ENCODE data around the gene RASAL1. TPM values are rescaled to one million over a fixed set of nuclear protein-coding genes. Genes with fewer than 3 reads are reported as not detected.

RASAL1 gene
- total and polyA plus RNA-seq, 8 donors: 3.0 to 62.0 (median 23.8) TPM

DNA sequence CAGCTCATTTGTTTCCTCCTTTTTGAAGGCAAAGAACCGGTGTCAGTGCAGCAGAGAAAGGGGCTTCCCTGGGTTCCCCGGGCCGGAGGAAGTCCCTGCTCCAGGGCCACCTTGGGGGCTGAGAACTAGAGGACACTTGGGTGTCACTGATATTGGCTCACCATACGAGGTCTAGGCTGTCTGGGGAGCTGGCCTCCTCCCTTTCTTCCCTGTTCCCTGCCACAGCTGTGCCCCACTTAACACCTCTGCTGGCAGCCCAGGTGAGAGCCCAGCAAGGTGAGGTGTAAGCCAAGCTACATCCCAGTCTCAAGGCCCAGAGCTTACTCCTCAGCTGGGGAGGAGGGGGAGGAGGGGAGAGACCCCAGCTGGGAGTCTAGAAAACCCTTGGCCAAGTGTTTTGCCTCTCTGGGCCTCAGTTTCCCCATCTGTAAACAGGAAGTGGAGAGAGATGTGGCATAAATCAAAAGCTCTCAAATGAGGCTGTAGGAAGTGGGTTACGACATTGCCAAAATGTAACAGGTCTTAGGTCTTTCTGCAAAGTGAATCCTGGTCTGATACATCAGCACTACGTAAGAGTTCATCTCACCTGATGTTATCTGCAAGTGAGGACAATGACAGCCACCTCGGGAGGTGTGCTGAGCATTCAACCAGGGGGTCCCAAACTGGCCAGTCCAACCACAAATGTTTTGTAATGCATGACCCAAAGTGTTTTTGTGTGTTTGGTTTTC is 25.5 kb downstream of the RASAL1 start:
- Histone ChIP-seq H3K36me3 (peaks cover 0 to 25% (median 2%) of the 10 kb centered on the region in 4 donors), H3K9me3 (no peaks in the 10 kb centered on the region), H3K27ac (no peak overlapping the region), H3K4me1 (no peaks in the 10 kb centered on the region), H3K4me3 (no peak overlapping the region), H3K27me3 (peaks cover 0 to 39% (median 0%) of the 10 kb centered on the region in 3 donors)
- intact Hi-C loops (cut with DNase I; ENCODE audit: low total_unique reads): no loop called here
- WGBS, 5 donors: 48 to 68% (median 62%) methylated on average over 6 to 7 of the region's 7 CpGs
- TF ChIP-seq EP300 (IDR thresholded peaks at IDR 0.05) (no peak), POLR2AphosphoS5 (IDR thresholded peaks at IDR 0.05) (no peak), POLR2A (IDR thresholded peaks at IDR 0.05) (no peak)
- TF ChIP-seq, protein P1, sequence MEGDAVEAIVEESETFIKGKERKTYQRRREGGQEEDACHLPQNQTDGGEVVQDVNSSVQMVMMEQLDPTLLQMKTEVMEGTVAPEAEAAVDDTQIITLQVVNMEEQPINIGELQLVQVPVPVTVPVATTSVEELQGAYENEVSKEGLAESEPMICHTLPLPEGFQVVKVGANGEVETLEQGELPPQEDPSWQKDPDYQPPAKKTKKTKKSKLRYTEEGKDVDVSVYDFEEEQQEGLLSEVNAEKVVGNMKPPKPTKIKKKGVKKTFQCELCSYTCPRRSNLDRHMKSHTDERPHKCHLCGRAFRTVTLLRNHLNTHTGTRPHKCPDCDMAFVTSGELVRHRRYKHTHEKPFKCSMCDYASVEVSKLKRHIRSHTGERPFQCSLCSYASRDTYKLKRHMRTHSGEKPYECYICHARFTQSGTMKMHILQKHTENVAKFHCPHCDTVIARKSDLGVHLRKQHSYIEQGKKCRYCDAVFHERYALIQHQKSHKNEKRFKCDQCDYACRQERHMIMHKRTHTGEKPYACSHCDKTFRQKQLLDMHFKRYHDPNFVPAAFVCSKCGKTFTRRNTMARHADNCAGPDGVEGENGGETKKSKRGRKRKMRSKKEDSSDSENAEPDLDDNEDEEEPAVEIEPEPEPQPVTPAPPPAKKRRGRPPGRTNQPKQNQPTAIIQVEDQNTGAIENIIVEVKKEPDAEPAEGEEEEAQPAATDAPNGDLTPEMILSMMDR (IDR thresholded peaks at IDR 0.05): no peak
- no peak for DNase-seq

DNA sequence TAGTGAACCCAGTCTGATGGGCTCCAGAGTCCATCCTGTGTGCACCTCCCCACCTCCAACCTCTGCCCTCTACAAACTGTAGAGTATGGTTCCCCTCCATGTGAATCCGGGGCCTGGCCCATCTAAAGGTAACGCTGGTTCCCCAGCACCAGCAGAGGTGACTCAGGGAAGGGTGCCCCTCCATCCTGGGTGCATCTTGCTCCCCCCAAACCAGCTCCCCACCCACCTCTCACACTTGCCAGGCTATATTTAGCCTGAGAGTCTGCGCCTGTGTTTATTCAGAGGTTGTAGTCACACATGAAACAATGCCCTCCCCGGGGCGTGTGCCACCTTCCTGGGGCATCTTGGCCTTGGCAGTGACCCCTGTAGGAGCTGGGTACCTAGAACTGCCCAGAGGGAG is 26.2 kb downstream of the RASAL1 start:
- Histone ChIP-seq H3K27me3 (peaks cover 0 to 38% (median 0%) of the 10 kb centered on the region in 3 donors), H3K9me3 (no peaks in the 10 kb centered on the region), H3K4me3 (no peak overlapping the region), H3K4me1 (no peaks in the 10 kb centered on the region), H3K36me3 (peaks cover 0 to 22% (median 2%) of the 10 kb centered on the region in 4 donors), H3K27ac (no peak overlapping the region)
- no peak for TF ChIP-seq POLR2AphosphoS5 (IDR thresholded peaks at IDR 0.05)
- TF ChIP-seq, protein P1 (IDR thresholded peaks at IDR 0.05): no peak
- TF ChIP-seq EP300 (IDR thresholded peaks at IDR 0.05): no peak
- no peak for TF ChIP-seq POLR2A (IDR thresholded peaks at IDR 0.05)
- intact Hi-C loops (cut with DNase I; ENCODE audit: low total_unique reads): no loop called here
- DNase-seq: no peak
- 67 to 74% (median 72%) methylated on average over 5 of the region's 5 CpGs for WGBS, 5 donors

DNA sequence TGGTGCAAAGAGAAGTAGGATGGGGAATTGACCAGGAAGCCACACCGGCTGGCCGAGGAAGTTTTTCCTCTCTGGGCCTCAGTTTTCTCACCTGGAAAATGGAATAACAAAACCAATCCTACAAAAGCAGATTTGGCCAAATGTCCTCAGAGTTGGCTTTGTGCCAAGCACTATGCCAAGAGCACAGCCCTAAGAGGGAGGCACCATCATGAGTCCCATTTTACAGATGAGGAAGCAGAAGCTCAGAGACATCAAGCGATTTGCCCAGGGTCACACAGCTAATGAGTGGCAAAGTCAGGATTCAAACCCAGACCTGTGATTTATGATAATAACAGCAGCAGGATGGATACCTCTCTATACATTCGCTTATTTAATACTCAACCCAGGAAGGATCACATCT is 27.3 kb downstream of the RASAL1 start:
- peaks cover 0 to 43% (median 6%) of the 10 kb centered on the region in 3 donors for H3K27me3 ChIP-seq
- no peak overlapping the region for H3K4me3 ChIP-seq
- H3K27ac ChIP-seq: no peak overlapping the region
- 89 to 99% (median 96%) methylated on average over 4 of the region's 4 CpGs for WGBS, 5 donors
- H3K36me3 ChIP-seq: peaks cover 0 to 22% (median 2%) of the 10 kb centered on the region in 4 donors
- no peak for TF ChIP-seq POLR2AphosphoS5 (IDR thresholded peaks at IDR 0.05)
- TF ChIP-seq POLR2A (IDR thresholded peaks at IDR 0.05): no peak
- TF ChIP-seq EP300 (IDR thresholded peaks at IDR 0.05): no peak
- TF ChIP-seq, protein P1 (IDR thresholded peaks at IDR 0.05): no peak
- H3K9me3 ChIP-seq: no peaks in the 10 kb centered on the region
- no peak for DNase-seq
- intact Hi-C loops (cut with DNase I; ENCODE audit: low total_unique reads): no loop called here
- peaks cover 0 to 8% (median 6%) of the 10 kb centered on the region in 4 donors for H3K4me1 ChIP-seq

DNA sequence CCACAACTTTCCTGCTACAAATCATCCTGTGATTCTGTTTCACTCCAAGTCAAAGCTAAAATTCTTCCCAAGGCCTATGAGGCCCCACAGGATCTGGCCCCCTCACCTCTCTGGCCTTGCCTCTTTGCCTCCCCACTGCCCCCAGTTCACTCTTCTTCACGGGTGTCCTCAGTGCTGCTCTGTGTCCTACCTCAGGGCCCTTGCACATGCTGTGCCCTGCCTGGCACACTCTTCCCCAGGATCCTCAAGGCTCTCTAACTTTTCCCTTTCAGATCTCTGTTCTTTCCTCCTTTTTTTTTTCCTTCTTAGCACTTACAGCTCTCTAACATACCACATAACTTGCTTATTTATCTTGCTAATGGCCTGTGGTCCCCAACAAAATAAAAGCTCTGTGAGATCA is 29.2 kb downstream of the RASAL1 start:
- Histone ChIP-seq H3K27me3 (peaks cover 0 to 43% (median 6%) of the 10 kb centered on the region in 3 donors), H3K27ac (no peak overlapping the region), H3K36me3 (peaks cover 0 to 13% (median 2%) of the 10 kb centered on the region in 4 donors), H3K9me3 (no peaks in the 10 kb centered on the region), H3K4me3 (no peak overlapping the region), H3K4me1 (peaks cover 0 to 8% (median 6%) of the 10 kb centered on the region in 4 donors)
- TF ChIP-seq POLR2A (IDR thresholded peaks at IDR 0.05) (no peak), EP300 (IDR thresholded peaks at IDR 0.05) (no peak)
- no peak for DNase-seq
- 73 to 88% (median 83%) methylated on average over 1 of the region's 1 CpG for WGBS, 5 donors
- intact Hi-C loops (cut with DNase I; ENCODE audit: low total_unique reads): no loop called here

All from stomach (tissue), 9 donors.